DOHH2 (cell line): ENCODE results near the gene METTL16.

Experiments used
- CTCF ChIP-seq: fragments of 200-600 bp; sonication (generic); IDR thresholded peaks from one replicate; pipeline ENCODE4 v1.5.1; 2014; ENCODE audit warnings: antibody characterized with exemption, mild to moderate bottlenecking, low read depth, low read length; ENCODE audit not compliant: poor library complexity, severe bottlenecking
- EZH2phosphoT487 ChIP-seq: fragments of 200-600 bp; sonication (generic); IDR thresholded peaks from 2 replicates; pipeline ENCODE4 v1.6.1; 2017; ENCODE audit warnings: borderline replicate concordance, mild to moderate bottlenecking, antibody characterized with exemption, low read length, moderate library complexity, mixed read lengths

- TF ChIP-seq EZH2phosphoT487: no peak
- no peak for TF ChIP-seq CTCF
Measured at GRCh38 chr17:2380226-2380922, 131.3 kb downstream of the METTL16 start.
